COLO829 (cell line): ENCODE data around the gene ACD.
"Not testable (repeated sequence)": the region's sequence is repeated elsewhere in the genome, so short reads cannot be mapped to it uniquely, and the experiment has no call there.

Experiments used
- DNase-seq: peaks from one replicate; pipeline ENCODE4 v3.0.0; 2012; ENCODE audit warnings: low spot score

ACD gene

GRCh38 chr16:67659675-67660563, at the start of gene ACD:
ACD (minus strand) TSS chr16:67660260; CDS start chr16:67660220, 40 bp downstream.
- peak; percentile 89 for DNase-seq

- no peak for DNase-seq
These were observed 49.0 kb upstream of the ACD start for GRCh38 chr16:67709050-67709449.

- DNase-seq: no peak
These were observed 48.3 kb upstream of the ACD start for GRCh38 chr16:67708368-67708771.

GRCh38 chr16:67707790-67708189, 47.7 kb upstream of the ACD start:
- DNase-seq: no peak

- no peak for DNase-seq
These were observed 47.1 kb upstream of the ACD start for GRCh38 chr16:67707210-67707609.

- DNase-seq: no peak
These were observed 44.0 kb upstream of the ACD start for GRCh38 chr16:67704110-67704509.

- no peak for DNase-seq
These were observed 43.6 kb upstream of the ACD start for GRCh38 chr16:67703626-67704025.

GRCh38 chr16:67702130-67702529, 42.1 kb upstream of the ACD start:
- no peak for DNase-seq

GRCh38 chr16:67701420-67701819, 41.4 kb upstream of the ACD start:
- no peak for DNase-seq

- no peak for DNase-seq
These were observed 39.2 kb upstream of the ACD start for GRCh38 chr16:67699265-67699664.

- no peak for DNase-seq
These were observed 37.5 kb upstream of the ACD start for GRCh38 chr16:67697422-67698185.

GRCh38 chr16:67694611-67695010, 34.6 kb upstream of the ACD start:
- DNase-seq: no peak

GRCh38 chr16:67693517-67694285, 33.6 kb upstream of the ACD start:
- DNase-seq: not testable (repeated sequence)

- DNase-seq: no peak
These were observed 25.5 kb upstream of the ACD start for GRCh38 chr16:67685388-67686112.

- no peak for DNase-seq
These were observed 23.7 kb upstream of the ACD start for GRCh38 chr16:67683767-67684166.

GRCh38 chr16:67679935-67680897, 20.2 kb upstream of the ACD start:
- DNase-seq: no peak

- DNase-seq: no peak
These were observed 18.4 kb upstream of the ACD start for GRCh38 chr16:67678354-67679023.

- DNase-seq: no peak
These were observed 17.7 kb upstream of the ACD start for GRCh38 chr16:67677712-67678111.

- no peak for DNase-seq
These were observed 16.9 kb upstream of the ACD start for GRCh38 chr16:67676939-67677338.

GRCh38 chr16:67676516-67676915, 16.5 kb upstream of the ACD start:
- no peak for DNase-seq
